A673 (cell line): ENCODE data around the gene MISP3.

Experiments used
- CTCF ChIP-seq: fragments of 300-800, 200-600 bp; sonication (generic); conservative IDR thresholded peaks from 2 replicates; pipeline ENCODE4 v1.5.1; 2017; ENCODE audit warnings: low read depth, mild to moderate bottlenecking, antibody characterized with exemption, low read length, moderate library complexity, mixed read lengths
- EZH2 ChIP-seq: fragments of 200-600 bp; sonication (generic); IDR thresholded peaks from 2 replicates; pipeline ENCODE4 v1.6.1; 2017; ENCODE audit warnings: borderline replicate concordance, low read depth, mild to moderate bottlenecking, mixed read lengths, antibody characterized with exemption, low read length; ENCODE audit not compliant: poor library complexity, severe bottlenecking

GRCh38 chr19:14080887-14081796 lies 8.6 kb downstream of the MISP3 start:
- TF ChIP-seq CTCF (no peak), EZH2 (no peak)
